HFF-Myc (cell line): ENCODE data around the gene STX19.
"Not testable (repeated sequence)": the region's sequence is repeated elsewhere in the genome, so short reads cannot be mapped to it uniquely, and the experiment has no call there.

Experiments
- DNase-seq: peaks from one replicate; pipeline ENCODE4 v3.0.0-alpha.2; 2011; ENCODE audit warnings: low read depth; ENCODE audit errors: extremely low read depth
- H3K4me3 ChIP-seq: replicated peaks from 2 replicates; pipeline ENCODE4 v1.5.1; 2011; ENCODE audit warnings: low read depth, mild to moderate bottlenecking, control low read depth, low read length
- CTCF ChIP-seq: IDR thresholded peaks from 2 replicates; pipeline ENCODE4 v1.5.1; 2012; ENCODE audit warnings: mild to moderate bottlenecking, low read depth, low read length, control low read depth; ENCODE audit errors: missing control alignments

The STX19 gene

GRCh38 chr3:94050546-94050945 is 22.1 kb upstream of the STX19 start:
- no peak overlapping the region for H3K4me3 ChIP-seq
- TF ChIP-seq CTCF: no peak
- DNase-seq: no peak

- no peak for TF ChIP-seq CTCF
- no peak for DNase-seq
- H3K4me3 ChIP-seq: no peak overlapping the region
Observed at GRCh38 chr3:94049267-94049666, 20.9 kb upstream of the STX19 start.

GRCh38 chr3:94046533-94046932 is 18.1 kb upstream of the STX19 start:
- H3K4me3 ChIP-seq: no peak overlapping the region
- no peak for TF ChIP-seq CTCF
- no peak for DNase-seq

GRCh38 chr3:94044100-94044936 is 15.9 kb upstream of the STX19 start:
- not testable (repeated sequence) for DNase-seq

GRCh38 chr3:94043285-94043684 is 14.9 kb upstream of the STX19 start:
- TF ChIP-seq CTCF: no peak
- no peak for DNase-seq
- H3K4me3 ChIP-seq: no peak overlapping the region

More at GRCh38 chr3:94044100-94044936, 15.9 kb upstream of the STX19 start:
- H3K4me3 ChIP-seq: not testable (repeated sequence)

GRCh38 chr3:94036909-94037507 is 8.6 kb upstream of the STX19 start:
- peak; percentile 61 for TF ChIP-seq CTCF
- DNase-seq: peak; percentile 48
- no peak overlapping the region for H3K4me3 ChIP-seq

- no peak overlapping the region for H3K4me3 ChIP-seq
- no peak for DNase-seq
- no peak for TF ChIP-seq CTCF
Observed at GRCh38 chr3:94026623-94027022, 1.8 kb downstream of the STX19 start.
